ENCODE results near the gene PAX8.

DNA sequence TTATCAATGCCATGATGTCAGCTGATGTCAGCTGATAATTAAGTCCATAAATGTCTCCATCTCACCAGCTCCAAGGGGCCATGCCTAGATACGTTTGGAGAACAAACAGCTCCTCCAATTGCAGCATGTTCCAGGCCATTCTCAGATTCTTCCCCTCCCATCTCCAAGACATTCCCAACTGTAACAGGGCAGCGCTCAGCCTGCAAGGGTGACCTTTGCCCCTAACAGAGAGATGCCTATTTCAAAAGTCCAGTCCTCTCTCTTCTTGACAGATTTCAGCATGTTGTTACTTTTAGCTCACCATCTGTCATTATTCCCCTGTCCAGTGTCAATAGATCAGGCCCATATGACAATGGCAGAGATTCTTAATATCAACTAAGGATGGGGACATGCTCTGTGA lies 95.0 kb downstream of the PAX8 start:
- no peak for TF ChIP-seq POLR2A (IDR thresholded peaks at IDR 0.05)
- TF ChIP-seq, protein P1, sequence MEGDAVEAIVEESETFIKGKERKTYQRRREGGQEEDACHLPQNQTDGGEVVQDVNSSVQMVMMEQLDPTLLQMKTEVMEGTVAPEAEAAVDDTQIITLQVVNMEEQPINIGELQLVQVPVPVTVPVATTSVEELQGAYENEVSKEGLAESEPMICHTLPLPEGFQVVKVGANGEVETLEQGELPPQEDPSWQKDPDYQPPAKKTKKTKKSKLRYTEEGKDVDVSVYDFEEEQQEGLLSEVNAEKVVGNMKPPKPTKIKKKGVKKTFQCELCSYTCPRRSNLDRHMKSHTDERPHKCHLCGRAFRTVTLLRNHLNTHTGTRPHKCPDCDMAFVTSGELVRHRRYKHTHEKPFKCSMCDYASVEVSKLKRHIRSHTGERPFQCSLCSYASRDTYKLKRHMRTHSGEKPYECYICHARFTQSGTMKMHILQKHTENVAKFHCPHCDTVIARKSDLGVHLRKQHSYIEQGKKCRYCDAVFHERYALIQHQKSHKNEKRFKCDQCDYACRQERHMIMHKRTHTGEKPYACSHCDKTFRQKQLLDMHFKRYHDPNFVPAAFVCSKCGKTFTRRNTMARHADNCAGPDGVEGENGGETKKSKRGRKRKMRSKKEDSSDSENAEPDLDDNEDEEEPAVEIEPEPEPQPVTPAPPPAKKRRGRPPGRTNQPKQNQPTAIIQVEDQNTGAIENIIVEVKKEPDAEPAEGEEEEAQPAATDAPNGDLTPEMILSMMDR (IDR thresholded peaks at IDR 0.05) = no peak
